Upper lobe of right lung (tissue), 1 donor: Measurements from ENCODE around the gene JMJD8. TPM values are rescaled to one million over a fixed set of nuclear protein-coding genes. Genes with fewer than 3 reads are reported as not detected.
A peak's percentile ranks its signal among the peaks of the same experiment; 100 is the strongest.

ENCODE experiments used
- ATAC-seq: fragments of 200-7000 bp; cut with Tn5 transposase; one replicate; pipeline ENCODE4 v1.9.1; 2020; ENCODE audit warnings: mild to moderate bottlenecking, moderate library complexity
- DNase-seq: peaks from one replicate; pipeline ENCODE4 v3.0.0-alpha.2; 2020
- H3K27ac ChIP-seq: fragments of 200-600 bp; one replicate; pipeline ENCODE4 v1.8.0; 2022
- H3K27me3 ChIP-seq: fragments of 200-600 bp; one replicate; pipeline ENCODE4 v1.8.0; 2022; ENCODE audit warnings: mild to moderate bottlenecking
- H3K36me3 ChIP-seq: fragments of 200-600 bp; one replicate; pipeline ENCODE4 v1.8.0; 2022
- H3K4me1 ChIP-seq: fragments of 200-600 bp; one replicate; pipeline ENCODE4 v1.8.0; 2022
- H3K4me3 ChIP-seq: fragments of 200-600 bp; one replicate; pipeline ENCODE4 v1.8.0; 2022; ENCODE audit warnings: mild to moderate bottlenecking
- H3K9me3 ChIP-seq: fragments of 200-600 bp; one replicate; pipeline ENCODE4 v1.8.0; 2022
- intact Hi-C: fragments of 100-400 bp; cut with DNase I; formaldehyde crosslinking; loops from one replicate; pipeline ENCODE4 v1.11.0; 2022
- total RNA-seq: library from RNA; stranded (reverse); fragmentation: NEBNext Ultra II Directional; extraction: Animal tissue kit (Norgen Biotek cat#: 25700); gene quantifications from one replicate; pipeline ENCODE4 v1.2.1, GENCODE V29; 2021
- TF ChIP-seq, protein P1 (sequence below): fragments of 200-600 bp; IDR thresholded peaks from one replicate; pipeline ENCODE4 v1.8.0; 2022; ENCODE audit warnings: antibody characterized with exemption
- donor health status: DM: no; HTN: yes; CAD: no; lungs with severe emphysema.

Gene JMJD8
- total RNA-seq, 1 donor from 2014 or later, result 51.3 TPM

DNA sequence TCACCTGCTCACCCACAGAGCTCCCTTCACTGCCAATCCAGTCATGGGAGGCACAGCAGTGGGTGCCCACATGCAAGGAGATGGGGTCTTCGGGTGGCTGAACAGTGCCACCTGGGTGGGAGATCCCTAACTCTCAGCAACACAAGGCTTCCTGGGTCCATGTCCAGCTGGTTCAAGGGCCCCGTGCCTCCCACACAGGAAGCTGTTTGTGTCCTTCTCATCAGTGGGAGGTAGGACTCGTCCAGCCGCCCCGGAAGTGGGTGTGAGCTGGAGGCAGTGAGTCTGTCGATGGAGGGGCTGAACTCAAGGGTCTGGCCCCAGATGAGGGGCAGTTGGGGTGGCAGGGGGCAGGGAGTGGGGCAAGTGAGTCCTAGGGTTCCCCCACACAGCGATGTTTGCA, 19.9 kb upstream of the JMJD8 start:
- Histone ChIP-seq H3K9me3 (no peaks in the 10 kb centered on the region), H3K4me3 (no peak overlapping the region), H3K36me3 (no peaks in the 10 kb centered on the region), H3K27ac (no peak overlapping the region), H3K4me1 (no peaks in the 10 kb centered on the region), H3K27me3 (peaks cover 92% of the 10 kb centered on the region)
- TF ChIP-seq, protein P1, sequence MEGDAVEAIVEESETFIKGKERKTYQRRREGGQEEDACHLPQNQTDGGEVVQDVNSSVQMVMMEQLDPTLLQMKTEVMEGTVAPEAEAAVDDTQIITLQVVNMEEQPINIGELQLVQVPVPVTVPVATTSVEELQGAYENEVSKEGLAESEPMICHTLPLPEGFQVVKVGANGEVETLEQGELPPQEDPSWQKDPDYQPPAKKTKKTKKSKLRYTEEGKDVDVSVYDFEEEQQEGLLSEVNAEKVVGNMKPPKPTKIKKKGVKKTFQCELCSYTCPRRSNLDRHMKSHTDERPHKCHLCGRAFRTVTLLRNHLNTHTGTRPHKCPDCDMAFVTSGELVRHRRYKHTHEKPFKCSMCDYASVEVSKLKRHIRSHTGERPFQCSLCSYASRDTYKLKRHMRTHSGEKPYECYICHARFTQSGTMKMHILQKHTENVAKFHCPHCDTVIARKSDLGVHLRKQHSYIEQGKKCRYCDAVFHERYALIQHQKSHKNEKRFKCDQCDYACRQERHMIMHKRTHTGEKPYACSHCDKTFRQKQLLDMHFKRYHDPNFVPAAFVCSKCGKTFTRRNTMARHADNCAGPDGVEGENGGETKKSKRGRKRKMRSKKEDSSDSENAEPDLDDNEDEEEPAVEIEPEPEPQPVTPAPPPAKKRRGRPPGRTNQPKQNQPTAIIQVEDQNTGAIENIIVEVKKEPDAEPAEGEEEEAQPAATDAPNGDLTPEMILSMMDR, result no peak
- DNase-seq, result no peak
- intact Hi-C loops, result no loop called here
- ATAC-seq, result no peak

DNA sequence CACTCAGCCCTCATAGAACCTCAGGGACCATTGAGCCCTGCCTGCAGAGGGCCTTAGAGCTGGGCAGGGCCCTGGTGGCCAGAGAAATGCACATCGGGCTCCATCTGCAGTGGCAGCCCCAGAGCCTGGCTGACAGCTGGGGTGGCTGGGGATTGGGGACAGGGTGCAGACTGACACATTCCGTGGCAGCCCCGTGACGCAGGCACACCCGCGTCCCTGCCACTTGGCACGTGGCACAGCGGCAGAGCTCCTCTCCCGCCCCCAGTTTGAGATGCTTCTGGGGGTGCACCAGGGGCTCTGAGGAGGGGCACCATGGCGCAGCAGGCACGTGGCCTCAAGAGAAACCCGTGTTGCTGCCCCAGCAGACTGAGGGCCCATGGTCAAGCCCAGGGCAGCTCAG, 19.3 kb upstream of the JMJD8 start:
- H3K27me3 ChIP-seq, result peaks cover 89% of the 10 kb centered on the region
- no peak overlapping the region for H3K4me3 ChIP-seq
- no peaks in the 10 kb centered on the region for H3K4me1 ChIP-seq
- TF ChIP-seq, protein P1, result no peak
- no peak for ATAC-seq
- DNase-seq, result no peak
- no peak overlapping the region for H3K27ac ChIP-seq
- intact Hi-C loops, result no loop called here
- no peaks in the 10 kb centered on the region for H3K36me3 ChIP-seq
- no peaks in the 10 kb centered on the region for H3K9me3 ChIP-seq

DNA sequence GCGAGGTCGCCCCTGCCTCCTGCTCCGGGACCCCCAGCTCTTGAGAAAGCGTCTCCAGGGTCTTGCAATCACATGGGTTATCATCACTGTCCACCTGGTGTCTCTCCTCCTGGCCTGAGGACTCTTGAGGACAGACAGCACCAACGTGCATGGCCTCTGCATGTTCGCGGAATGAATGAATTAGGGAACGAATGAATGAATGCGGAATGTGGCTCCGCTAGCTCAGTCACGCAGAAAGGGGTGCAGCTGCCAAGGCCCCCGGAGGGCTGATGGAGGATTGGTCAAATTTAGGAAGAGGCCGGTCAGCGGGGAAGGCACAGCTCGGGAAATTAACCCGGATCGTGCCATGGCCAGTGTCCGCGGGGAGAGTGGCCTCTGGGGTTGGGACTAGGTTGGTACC, 18.2 kb upstream of the JMJD8 start:
- ATAC-seq (no peak), DNase-seq (no peak)
- H3K36me3 ChIP-seq, result no peaks in the 10 kb centered on the region
- H3K27ac ChIP-seq, result no peak overlapping the region
- no peaks in the 10 kb centered on the region for H3K4me1 ChIP-seq
- TF ChIP-seq, protein P1, result no peak
- H3K4me3 ChIP-seq, result no peak overlapping the region
- H3K27me3 ChIP-seq, result peaks cover 84% of the 10 kb centered on the region
- no peaks in the 10 kb centered on the region for H3K9me3 ChIP-seq
- intact Hi-C loops, result no loop called here

DNA sequence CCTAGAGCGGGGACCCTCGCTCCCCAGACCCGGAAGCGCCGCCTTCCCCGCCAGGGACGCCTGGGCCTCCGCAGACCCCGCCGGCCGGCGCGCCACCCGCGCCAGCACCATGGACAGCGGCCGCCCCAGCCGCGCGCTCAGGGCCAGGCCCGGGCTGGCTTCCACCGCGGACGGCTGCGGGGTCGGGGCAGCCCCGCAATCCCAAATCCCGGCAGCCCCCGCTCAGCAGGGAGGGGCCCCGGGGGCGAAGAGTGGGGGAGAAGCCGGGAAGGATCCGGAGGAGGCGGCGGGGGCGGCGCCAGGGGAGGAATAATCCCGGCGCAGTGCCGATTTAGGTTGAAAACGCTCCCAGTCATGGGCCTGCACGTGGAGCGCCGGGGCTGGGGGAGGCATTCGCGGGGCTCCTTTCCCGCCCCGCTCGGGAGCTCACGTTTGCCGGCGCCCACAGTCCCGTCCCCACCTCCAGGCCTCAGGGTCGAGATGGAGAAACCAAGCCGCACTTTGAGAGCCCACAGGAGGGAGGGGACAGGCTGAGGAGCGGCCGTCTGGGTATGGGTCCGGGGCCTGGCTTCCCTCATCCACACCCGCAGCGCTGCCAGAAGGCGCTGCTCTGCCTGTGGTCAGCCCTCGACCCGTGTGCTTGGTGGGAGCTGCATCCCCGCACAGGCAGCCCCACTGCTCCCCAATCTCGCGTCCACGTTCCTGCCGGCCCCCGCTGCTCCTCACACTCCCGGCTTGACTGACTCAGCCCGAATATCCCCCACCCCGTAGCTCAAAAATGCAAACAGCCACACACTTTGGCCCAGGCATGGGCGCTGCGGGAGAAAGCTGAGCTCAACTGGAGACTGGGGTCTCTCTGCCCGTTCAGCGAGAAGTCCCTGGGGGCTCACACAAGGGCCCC, 16.8 kb upstream of the JMJD8 start:
- H3K27me3 ChIP-seq, result peaks cover 79% of the 10 kb centered on the region

DNA sequence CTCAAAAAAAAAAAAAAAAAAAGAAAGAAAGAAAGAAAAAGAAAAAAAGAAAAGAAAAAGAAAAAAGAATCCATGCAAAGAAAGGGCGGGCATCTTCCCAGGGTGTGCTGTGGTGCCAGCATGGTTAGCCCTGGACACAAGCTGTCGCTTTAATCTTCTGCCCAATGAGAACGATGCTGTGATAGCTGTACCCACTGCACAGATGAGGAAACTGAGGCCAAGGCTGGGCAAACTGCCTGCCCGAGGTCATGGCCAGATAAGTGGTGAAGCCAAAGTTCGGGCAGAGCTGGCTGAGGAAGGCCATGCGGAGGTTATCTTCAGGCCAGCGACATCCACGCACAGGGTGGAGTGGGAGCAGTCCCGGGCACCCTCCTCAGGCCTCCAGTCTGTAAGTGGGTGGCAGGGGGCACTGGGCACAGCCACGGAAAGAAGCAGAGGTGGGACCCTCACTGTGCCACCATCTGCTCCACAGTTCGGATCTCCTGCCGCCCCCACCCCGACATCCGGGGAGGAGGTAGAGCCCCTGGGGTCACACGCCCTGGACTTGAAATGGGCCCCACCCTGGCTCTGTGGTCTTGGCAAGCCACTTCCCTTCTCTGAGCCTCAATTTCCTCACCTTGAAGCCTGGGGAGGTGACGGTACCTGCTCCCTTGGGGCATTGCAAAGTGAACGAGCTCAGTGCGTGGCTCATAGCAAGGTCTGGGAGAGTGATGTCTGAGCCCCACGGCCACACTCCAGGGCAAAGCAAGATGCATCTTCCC, 15.0 kb upstream of the JMJD8 start:
- Histone ChIP-seq H3K4me1 (peaks cover 6% of the 10 kb centered on the region), H3K27ac (no peak overlapping the region), H3K9me3 (no peaks in the 10 kb centered on the region), H3K36me3 (no peaks in the 10 kb centered on the region), H3K27me3 (peaks cover 83% of the 10 kb centered on the region), H3K4me3 (no peak overlapping the region)
- TF ChIP-seq, protein P1, result no peak
- DNase-seq (no peak), ATAC-seq (no peak)
- intact Hi-C loops, result no loop called here

More for the DNA sequence above, 16.8 kb upstream of the JMJD8 start:
- intact Hi-C loops, result no loop called here
- TF ChIP-seq, protein P1, result no peak
- Histone ChIP-seq H3K4me3 (no peak overlapping the region), H3K27ac (no peak overlapping the region), H3K36me3 (no peaks in the 10 kb centered on the region), H3K9me3 (no peaks in the 10 kb centered on the region), H3K4me1 (peaks cover under 1% of the 10 kb centered on the region)
- DNase-seq, result no peak
- peak; percentile 44 for ATAC-seq
